SHP77 (cell line): Measurements from ENCODE around the gene GMCL1.
A peak's percentile ranks its signal among the peaks of the same experiment; 100 is the strongest.
"Not testable (repeated sequence)": the region's sequence is repeated elsewhere in the genome, so short reads cannot be mapped to it uniquely, and the experiment has no call there.

ENCODE experiments used
- DNase-seq, 2 experiments: peaks; one replicate each; lab custom pipeline; 2025; lab: John Stamatoyannopoulos, UW

The GMCL1 gene

GRCh38 chr2:69848186-69848790 is 18.8 kb downstream of the GMCL1 start:
- no peak for DNase-seq

- no peak for DNase-seq
Measured at GRCh38 chr2:69858261-69858660, 28.8 kb downstream of the GMCL1 start.

GRCh38 chr2:69863298-69863697 is 33.8 kb downstream of the GMCL1 start:
- DNase-seq: no peak

- no peak for DNase-seq
Measured at GRCh38 chr2:69888451-69888850, 59.0 kb downstream of the GMCL1 start.

- DNase-seq: no peak
Measured at GRCh38 chr2:69889302-69889701, 59.8 kb downstream of the GMCL1 start.

GRCh38 chr2:69890881-69891280 is 61.4 kb downstream of the GMCL1 start:
- no peak for DNase-seq

GRCh38 chr2:69892838-69893424 is 63.5 kb downstream of the GMCL1 start:
- peak in 1 of 2 experiments; percentile 3 for DNase-seq

GRCh38 chr2:69893684-69894551 is 64.5 kb downstream of the GMCL1 start, which contains the start of gene SNRNP27:
TSS of gene SNRNP27 (plus strand) at chr2:69893956. CDS start at chr2:69893985, 29 bp downstream.
- DNase-seq: peak; percentile 70

- DNase-seq: not testable (repeated sequence)
Measured at GRCh38 chr2:69894737-69895136, 65.3 kb downstream of the GMCL1 start.

GRCh38 chr2:69902213-69902922 is 72.9 kb downstream of the GMCL1 start:
- no peak for DNase-seq

GRCh38 chr2:69907216-69907615 is 77.8 kb downstream of the GMCL1 start:
- no peak for DNase-seq

- DNase-seq: peak; percentile 11 to 59
Measured at GRCh38 chr2:69911985-69912563, 82.6 kb downstream of the GMCL1 start.

GRCh38 chr2:69914164-69914949 is 84.9 kb downstream of the GMCL1 start:
- peak; percentile 100 for DNase-seq

- DNase-seq: peak in 1 of 2 experiments; percentile 28
Measured at GRCh38 chr2:69914950-69915945, 85.8 kb downstream of the GMCL1 start, which contains the start of gene MXD1. TSS of gene MXD1 (plus strand) at chr2:69915109. CDS start at chr2:69915331, 222 bp downstream.

GRCh38 chr2:69916106-69916505 is 86.6 kb downstream of the GMCL1 start:
- no peak for DNase-seq

GRCh38 chr2:69917852-69918251 is 88.4 kb downstream of the GMCL1 start:
- no peak for DNase-seq

GRCh38 chr2:69918401-69918800 is 88.9 kb downstream of the GMCL1 start:
- DNase-seq: no peak

GRCh38 chr2:69923116-69923515 is 93.7 kb downstream of the GMCL1 start:
- no peak for DNase-seq

- no peak for DNase-seq
Measured at GRCh38 chr2:69926849-69927515, 97.5 kb downstream of the GMCL1 start.
